Kidney glomerular epithelial cell (primary cell): ENCODE measurements around the gene MOB4.
A peak's percentile ranks its signal among the peaks of the same experiment; 100 is the strongest.
"Not testable (repeated sequence)": the region's sequence is repeated elsewhere in the genome, so short reads cannot be mapped to it uniquely, and the experiment has no call there.

Experiments
- DNase-seq: peaks from one replicate; lab custom pipeline; 2025; lab: John Stamatoyannopoulos, UW

The MOB4 gene

DNA sequence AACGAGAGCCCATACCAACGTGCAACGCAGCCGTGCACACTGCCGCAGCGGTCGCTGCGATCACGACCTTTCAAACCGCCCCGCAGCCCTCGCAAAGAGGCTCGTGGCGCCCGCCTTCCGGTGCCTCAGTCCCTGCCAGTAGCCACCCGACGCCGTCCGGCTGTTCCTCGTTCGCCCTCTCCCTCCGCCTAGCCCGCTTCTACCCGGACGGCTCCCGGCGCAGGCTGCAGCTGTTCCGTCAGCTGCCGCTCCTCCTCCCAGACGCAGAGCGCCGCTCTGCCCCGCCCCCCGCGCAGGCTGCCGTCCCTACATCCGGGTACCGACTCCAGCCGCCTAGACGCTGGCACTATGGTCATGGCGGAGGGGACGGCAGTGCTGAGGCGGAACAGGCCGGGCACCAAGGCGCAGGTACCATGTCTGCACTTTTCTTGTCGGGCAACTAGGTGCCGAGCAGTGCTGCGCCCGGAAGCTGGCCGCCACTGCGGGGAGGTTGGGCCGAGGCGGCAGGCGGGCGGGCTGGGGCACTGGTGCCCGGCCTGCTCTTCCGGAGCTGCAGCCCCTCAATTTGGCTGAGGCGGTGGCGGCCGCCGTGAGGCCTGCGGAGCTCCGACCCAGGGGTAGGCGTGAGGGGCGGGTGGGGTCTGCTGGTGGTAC lies at the start of gene MOB4:
TSS of gene MOB4 (plus strand) at position 328 of the 654 bp plus-strand sequence. CDS start at position 349, 21 bp downstream.
- peak; percentile 93 for DNase-seq

DNA sequence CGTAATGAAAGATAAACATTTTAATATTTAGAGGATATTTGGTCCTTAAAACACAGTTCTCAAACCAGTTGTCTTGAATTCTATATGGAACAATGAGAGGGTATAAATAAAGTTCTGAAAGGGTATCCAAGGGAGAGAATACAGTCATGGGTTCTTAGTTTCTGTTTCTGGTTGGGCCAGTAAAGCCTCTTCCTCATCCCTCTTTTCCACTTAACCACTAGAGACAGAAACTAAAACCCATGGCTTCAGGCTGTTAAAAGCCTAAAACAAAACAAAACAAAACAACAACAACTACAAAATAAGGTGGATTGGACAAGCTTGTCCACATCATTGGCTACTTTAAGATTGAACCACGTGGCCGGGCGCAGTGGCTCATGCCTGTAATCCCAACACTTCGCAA lies 43.7 kb upstream of the MOB4 start:
- no peak for DNase-seq

DNA sequence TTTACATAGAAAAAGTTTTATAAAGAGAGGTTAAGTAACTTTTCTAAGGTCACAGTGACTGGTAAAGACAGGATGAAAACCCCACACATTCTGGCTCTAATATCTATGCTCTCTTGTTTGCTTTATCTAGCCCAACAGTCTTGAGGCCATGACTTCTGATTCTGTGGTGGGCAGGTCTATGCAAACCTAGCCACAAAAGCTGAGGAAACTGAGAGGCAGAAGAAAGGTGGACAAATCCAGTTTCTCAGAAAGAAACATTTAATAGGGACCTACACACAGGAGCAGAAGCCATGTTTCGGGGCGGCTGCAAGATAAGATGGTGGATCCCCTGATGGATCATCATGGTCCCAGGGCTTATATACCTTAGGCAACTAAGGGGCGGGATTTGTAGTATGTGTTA lies 38.1 kb upstream of the MOB4 start:
- no peak for DNase-seq

DNA sequence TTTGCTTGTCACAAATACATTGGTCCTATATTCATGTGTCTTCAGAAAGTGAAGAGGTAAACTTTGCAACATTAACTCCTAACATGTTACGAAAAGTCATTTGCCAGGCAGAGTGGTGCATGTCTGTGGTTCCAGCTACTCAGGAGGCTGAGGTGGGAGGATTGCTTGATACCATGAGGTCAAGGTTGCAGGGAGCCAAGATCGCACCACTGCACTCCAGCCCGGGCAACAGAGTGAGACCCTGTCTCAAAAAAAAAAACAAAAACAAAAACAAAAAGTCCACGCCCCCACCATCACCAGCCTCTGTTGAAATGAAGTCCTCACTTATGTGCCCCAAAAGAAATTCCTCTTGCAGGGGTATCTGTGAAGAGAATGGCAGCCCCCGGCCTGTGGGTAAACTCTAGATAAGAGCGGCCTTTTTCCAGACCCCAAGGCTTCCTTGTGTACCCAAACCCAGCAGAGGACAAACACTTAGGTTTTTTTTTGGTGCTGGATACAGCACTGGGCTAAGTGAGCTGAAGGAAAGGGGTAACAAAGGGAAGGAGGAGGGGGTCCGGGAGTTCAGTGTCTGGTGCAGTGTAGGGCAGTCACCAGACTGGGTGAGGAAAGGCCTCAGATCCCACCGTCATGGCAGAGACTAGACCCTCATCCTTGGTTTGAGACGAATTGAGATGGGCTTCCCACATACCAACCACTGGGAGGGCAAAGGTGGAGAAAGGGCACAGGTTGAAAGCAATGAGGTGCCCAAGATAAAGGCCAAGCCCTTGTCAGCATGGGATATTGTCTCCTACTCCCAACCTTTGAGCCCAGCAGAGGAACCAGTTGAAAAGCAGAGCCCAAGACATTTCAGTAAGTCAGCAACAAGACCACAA lies 35.5 kb upstream of the MOB4 start:
- no peak for DNase-seq

DNA sequence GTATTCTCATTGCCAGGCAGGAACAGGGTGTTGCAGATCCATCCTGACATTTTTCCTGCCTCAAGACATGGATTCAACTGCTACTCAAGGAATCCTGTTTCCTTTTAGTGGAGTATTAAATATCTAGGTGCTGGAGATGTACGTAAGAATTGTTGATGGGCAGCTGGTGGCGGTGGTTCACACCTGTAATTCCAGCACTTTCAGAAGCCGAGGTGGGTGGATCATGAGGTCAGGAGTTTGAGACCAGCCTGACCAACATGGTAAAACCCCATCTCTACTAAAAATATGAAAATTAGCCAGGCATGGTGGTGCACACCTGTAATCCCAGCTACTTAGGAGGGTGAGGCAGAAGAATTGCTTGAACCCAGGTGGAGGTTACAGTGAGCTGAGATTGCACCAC lies 31.6 kb upstream of the MOB4 start:
- DNase-seq, result not testable (repeated sequence)

DNA sequence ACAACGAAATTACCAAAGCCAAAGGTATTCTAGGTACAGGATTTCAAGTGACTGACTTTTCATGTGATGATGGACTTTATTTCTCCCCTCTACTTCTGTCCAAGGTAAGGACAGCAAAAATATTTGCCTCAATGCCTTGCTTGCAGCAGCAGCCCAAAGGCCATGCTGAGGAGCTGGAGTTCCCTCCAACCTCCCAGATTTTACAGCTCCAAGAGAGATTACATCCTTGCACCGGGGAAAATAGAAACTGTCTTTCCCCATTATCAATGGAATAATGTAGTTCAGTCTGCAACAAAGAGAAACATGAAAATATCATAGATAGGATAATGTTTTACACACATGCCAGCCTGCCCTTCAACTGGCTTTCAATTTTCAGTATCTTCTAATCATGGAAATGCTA lies 29.7 kb upstream of the MOB4 start:
- DNase-seq, result no peak

DNA sequence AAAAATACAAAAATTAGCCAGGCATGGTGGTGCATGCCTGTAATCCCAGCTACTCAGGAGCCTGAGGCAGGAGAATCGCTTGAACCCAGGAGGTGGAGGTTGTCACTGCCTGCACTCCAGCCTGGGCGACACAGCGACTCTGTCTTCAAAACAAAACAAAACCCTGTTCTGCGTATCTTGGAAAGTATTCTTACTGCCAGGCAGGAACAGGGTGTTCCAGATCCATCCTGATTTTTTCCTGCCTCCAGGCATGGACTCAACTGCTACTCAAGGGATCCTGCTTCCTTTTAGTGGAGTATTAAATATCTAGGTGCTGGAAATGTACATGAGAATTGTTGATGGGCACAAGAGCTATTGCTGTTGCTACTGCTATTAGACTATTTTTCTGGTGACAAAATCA lies 28.5 kb upstream of the MOB4 start:
- DNase-seq, result no peak

DNA sequence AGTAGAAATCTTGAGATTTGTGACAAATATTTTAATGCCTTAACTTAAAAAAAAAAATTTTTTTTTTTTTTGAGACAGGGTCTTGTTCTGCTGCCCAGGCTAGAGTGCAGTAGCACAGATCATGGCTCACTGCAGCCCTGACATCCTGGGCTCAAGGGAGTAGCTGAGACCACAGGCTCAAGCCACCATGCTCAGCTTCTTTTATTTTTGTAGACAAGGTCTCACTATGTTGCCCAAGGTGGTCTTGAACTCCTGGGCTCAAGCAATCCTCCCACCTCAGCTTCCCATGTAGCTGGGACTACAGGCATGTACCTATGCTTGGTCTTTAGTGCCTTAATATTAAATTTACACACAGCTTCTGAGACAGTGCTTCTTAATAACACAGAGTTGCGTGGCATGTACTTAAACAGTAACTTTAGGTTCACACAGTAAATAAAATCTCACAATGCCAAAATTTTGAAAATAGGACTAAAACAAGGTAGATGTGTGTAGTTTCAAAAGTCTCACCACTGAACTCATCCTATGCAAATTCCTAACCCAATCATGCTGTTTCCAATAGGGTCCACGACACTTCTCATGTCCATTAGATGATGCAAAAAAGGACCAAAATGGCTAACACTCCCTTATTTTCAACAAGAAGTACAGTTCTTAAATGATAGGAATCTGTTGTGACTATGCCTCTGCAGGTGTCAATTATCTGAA lies 20.3 kb upstream of the MOB4 start:
- no peak for DNase-seq

DNA sequence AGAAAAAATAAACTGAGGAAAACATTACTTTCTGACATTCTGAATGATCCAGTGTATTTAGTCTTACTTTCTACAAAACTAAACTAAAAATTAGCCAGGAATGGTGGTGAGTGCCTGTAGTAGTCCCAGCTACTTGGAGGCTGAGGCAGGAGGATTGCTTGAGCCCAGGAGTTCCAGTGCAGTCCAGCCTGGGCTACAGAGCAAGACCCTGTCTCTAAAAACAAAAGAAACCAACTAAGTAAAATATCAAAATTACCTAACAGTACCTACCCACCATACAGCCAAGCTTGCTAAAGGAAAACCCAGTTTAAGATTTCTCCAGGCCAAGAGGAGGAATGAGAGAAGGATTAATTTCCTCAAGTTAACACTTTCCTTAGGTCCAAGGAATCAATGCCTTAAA lies 19.2 kb upstream of the MOB4 start:
- no peak for DNase-seq

DNA sequence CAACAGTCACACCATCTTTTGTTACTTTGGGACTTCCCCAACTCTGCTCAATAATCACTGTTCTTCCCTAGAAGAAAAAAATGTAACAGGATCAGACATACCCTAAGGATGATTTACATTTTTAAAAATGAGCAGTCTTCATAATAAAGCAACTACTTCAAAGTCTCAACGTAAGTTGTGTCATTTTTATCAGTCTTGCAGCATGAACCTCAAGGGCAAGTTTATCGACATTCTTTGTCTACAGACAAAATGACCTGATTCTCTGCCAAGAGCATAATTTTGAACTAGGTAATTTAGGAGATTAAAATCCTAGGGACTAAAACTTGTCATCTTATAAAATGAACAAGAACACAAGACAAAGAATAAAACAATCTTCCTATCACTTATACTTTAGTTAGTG lies 18.5 kb upstream of the MOB4 start:
- DNase-seq, result no peak

DNA sequence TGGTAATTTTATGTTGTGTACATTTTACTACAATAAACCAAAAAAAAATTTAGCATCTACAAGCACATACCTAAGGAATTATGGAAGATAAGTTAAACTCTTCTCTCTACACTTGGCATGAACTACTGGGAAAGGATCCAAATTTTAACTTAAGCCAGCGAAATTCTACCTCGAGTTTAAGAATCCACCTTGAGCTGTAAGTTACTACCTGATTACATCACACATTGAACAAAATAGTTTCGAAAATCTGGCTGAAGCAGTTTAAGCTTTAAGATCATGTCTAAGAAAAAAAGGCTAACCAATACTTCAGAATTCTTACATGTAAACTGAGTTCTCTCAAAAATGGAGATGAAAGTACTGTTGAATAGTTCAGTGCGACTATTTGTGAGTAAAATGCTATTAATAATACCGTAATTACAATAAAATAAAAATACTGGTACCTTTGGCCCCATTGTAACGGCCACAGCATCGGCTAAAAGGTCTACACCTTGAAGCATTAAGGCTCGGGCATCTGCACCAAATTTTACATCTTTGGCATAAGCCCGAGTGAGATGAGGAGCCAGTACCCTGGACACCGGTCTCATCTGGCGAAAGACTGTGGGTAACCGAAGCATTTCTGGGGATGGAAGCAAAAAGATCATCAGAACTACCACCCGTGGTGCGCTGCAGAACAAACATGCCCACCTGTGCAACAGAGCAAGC lies 17.5 kb upstream of the MOB4 start:
- no peak for DNase-seq

DNA sequence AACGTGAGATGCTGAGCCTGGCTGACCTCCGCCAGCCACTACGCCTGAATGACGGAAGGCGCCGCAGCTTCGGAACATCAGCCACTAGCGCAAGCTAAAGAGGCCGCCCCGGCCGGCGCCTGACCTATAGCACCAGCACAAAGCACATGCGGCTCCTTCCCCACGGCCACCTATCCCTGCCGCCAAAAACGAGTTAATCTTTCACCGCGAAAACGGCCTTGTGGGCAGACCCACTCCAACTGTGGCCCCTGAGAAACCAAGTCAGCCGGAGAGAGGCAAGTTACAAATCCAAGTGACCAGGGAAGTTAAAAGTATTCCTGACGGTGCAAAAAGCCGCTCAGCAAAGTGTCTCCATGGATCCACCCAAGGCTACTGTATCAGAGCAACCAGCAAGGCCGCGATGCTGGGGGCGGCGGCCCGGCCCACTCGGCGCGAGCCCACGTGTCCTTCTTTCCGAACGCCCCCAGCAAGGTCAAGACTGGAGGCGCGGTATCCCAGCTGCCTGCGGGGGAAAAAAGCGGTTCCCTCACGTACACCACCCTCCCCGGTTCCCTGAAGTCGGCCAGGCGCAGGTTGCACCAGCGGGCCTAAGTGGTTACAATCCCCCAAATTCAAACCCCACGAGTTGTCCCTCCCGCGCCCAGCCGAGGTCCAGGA lies 16.8 kb upstream of the MOB4 start:
- DNase-seq, result peak; percentile 38

DNA sequence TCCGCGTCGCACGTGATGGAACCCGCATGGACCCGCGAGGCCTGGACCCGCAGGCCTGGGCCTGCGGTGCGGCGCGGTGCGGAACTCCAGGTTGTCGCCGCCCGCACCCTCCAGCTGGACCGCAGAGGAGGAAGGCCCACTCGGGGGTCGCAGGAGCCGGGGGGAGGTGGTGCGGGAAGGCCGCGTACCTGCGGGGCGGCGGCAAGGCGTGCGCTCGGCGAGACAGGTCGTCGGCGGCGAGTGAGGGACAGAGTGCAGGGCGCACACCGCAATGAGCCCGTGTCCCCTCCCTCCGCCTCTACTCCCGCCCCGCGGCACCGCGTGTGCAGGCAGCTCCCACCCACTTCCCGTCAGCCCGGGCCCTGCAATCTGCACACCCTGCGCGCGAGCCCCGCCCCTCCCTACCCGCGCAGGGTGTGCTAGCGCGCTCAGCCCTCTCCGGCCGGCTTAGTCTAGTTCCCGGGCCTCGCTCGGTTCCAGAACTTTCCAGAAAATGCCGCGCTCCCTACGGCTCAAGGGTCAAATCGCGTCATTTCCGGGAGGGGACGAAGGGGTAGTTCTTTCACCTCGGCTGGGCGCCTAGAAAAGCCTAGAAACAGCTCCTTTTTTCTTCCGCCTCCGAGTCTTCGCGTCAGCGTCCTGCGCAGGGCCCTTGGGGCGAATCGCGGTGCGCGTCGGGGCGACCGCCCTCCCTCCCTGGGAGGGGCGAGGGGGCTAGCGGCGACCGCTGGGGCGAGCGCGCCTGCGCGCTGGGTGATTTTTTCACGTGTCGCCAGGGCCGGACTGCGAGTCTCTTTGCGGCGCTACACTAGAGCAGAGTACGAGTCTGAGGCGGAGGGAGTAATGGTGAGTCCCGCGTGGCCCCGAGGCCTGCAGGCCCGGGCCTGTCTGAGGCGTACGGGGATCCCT lies 16.0 kb upstream of the MOB4 start, which contains the start of the genes HSPD1 and HSPE1:
TSS of gene HSPD1 (minus strand) at position 247 of the 909 bp plus-strand sequence. CDS start 992 bp downstream, outside the sequence.
TSS of gene HSPE1 (plus strand) at position 786 of the 909 bp plus-strand sequence. CDS start at position 844, 58 bp downstream.
- DNase-seq, result peak; percentile 99

DNA sequence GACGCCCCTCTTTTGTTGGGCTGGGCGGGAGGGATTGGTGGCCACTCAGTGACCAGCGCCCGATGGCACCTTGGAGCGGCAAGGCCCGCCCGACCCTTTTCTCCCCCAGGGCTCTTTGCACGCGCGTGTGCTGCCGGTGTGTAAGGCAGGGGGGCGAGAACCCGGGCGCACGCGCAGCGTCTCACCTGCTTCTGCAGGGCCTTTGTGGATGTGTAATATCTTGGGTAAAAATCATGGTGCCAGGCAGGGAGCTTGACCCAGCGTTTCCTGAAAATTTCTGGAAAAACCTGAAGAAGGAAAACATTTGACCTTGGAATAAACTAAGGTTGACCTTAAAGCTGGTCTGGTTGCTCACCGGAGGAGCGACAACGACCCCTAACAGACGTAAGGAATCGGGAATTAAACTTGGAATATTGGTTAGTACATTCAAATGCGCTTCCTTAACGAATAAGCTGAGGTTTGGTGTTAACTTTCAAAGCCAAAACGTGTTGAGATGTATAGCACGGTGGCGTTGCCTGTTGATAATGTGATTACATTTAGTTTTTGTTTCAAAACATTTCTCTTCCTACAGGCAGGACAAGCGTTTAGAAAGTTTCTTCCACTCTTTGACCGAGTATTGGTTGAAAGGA lies 15.2 kb upstream of the MOB4 start:
- no peak for DNase-seq

DNA sequence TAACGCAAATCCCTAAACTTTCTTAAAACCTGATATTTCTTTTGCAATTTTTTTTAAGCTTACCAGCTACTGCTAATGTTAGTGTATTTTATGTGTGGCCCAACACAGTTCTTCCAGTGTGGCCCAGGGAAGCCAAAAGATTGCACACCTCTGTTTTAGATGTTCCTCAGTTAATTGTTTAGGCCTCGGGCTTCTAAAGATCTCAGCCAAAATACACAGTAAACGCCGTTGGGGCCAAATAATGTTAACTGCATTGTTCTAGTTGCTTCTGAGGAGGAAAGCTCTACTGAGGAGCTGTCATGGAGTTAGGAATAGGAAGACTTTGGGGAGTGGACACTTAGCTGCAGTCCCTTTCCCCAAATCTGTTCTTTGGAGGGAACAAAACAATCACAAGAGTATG lies 13.7 kb upstream of the MOB4 start:
- DNase-seq, result no peak

DNA sequence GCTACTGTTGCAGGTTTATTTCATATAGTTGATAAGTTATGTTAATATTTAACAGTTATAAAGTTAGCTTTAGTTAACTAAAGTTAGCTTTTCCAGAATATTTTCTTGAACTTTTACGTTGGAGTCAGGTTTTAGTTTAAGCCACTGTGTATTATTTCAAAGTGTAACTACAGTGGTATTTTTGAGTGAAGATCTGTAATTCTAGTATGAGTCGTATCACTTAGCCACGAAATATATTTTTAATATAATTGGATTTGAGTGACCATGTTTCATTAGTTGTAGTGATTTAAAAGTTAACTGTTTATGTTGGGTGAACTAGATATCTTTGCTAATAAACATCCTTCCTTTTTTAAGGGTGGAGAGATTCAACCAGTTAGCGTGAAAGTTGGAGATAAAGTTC lies 13.2 kb upstream of the MOB4 start:
- no peak for DNase-seq

DNA sequence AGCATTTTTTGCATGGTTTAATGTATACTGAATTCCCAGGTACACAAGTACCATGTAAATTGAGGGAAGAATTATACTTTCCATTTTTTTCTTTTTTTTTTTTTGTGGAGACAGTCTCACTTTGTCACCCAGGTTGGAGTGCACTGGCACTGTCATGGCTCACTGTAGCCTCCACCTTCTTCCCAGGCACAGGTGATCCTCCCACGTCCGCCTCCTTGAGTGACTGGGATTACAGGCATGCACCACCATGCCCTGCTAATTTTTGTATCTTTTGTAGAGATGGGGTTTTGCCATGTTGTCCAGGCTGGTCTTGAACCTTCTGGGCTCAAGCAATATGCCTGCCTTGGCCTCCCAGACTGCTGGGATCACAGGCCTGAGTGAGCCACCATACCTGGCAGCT lies 11.9 kb upstream of the MOB4 start:
- DNase-seq, result no peak

DNA sequence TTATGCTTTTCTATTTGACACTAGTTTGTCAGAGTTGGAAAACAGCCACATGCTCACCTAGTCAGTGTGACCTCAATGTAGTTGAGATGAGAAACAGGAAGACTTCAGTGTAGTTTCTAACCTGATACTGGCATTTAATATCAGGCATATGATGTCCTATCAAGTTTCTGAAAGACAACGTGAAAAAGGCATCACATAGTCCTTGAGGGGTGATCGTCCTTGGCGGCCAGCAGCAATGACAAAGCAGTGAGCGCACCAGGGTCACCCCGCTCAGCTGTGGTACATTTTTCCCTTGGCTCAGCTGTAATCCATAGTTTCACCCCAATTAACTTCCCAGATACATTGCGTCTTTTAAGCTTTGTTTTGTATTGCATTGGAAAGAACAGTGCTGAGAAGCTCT lies 11.4 kb upstream of the MOB4 start:
- DNase-seq, result no peak

DNA sequence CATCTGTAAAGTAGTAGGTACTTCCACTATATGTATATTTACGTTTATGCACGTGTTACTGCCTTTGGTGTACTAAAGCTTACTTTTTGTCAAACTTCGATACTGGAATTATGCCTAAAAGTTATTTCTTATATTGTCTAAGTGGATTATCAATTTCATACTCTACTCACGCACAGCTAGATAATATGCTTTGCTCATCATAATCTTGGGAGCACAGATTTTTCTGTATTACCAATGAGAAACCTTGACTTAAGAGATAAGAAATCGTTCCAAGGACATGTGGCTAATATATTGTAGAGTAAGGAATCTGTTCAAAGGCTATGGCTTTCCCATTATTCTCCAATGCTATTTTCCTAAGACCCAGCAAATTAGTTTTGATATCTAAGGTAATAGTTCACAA lies 9.2 kb upstream of the MOB4 start:
- no peak for DNase-seq

DNA sequence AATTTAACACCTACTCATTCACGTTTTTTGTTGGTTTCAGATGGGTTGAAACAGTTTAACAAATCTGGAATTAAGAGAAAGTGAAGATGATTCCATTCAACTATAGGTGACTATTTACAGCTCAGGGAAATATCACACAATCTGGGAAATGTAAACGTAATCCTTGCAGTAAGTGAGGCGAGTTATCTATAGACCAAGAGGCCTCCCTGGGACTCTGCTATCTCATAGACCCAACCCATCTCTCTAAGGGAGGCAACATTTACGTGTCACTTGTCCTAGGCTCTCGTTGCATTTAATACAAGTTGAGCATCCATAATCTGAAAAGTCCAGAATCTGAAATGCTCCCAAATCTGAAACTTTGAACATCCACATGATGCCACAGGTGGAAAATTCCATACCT lies 2.0 kb upstream of the MOB4 start:
- no peak for DNase-seq
